Measurements from ENCODE around the gene SERINC4. TPM values are rescaled to one million over a fixed set of nuclear protein-coding genes. Genes with fewer than 3 reads are reported as not detected.
A peak's percentile ranks its signal among the peaks of the same experiment; 100 is the strongest.

The SERINC4 gene
- total and polyA plus RNA-seq, 9 of the 15 experiments (the other 6 are each of a cell fraction or from before 2014, with no cell fraction given): 0.14 to 0.86 (median 0.18) TPM; not detected in 2

DNA sequence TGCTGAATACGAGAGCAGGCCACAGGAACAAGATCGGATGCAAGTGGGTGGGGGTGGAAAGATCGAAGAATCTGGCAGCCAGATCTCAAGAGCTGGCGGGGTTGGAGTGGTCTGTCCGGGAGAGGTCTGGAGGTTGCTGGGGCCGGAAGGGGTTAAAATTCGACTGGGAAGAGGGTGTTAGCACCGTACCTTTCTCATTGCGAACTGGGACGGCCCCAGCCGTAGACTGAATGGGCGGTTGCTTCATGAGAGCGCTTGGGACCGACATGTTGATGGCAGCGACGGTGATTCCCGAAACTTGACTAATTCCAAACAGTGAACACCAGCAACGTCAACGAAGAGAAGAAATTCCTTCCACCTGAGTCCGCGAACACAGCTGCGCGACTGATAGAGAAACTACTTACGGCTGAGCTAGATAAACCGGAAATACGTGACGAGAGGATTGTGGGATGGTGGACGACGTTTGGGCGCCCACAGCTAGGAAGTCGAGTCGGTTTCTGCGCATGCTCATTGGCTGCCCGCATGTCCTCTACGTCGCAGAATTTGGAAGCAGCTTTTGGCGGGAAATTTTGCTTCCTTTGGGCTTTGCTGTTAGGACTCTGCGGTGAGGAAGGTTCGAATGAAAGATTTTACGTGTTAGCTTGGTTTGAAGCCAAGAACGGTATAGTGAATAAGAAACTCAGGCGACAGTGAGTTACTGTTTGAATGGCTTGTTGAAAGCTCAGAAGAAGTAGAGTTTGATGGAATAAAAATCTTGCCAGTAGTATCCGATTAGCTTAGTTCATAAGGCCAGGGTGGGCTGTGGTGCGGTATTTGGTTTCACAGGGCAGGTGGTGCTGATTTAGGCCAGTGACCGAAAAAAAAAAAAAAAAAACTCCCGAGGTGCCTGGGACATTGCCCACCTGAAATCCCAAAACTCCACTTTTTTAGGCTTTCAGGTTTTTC is 24.6 kb upstream of the SERINC4 start, which contains the start of gene MFAP1 (continued):
- TF ChIP-seq, protein P1, sequence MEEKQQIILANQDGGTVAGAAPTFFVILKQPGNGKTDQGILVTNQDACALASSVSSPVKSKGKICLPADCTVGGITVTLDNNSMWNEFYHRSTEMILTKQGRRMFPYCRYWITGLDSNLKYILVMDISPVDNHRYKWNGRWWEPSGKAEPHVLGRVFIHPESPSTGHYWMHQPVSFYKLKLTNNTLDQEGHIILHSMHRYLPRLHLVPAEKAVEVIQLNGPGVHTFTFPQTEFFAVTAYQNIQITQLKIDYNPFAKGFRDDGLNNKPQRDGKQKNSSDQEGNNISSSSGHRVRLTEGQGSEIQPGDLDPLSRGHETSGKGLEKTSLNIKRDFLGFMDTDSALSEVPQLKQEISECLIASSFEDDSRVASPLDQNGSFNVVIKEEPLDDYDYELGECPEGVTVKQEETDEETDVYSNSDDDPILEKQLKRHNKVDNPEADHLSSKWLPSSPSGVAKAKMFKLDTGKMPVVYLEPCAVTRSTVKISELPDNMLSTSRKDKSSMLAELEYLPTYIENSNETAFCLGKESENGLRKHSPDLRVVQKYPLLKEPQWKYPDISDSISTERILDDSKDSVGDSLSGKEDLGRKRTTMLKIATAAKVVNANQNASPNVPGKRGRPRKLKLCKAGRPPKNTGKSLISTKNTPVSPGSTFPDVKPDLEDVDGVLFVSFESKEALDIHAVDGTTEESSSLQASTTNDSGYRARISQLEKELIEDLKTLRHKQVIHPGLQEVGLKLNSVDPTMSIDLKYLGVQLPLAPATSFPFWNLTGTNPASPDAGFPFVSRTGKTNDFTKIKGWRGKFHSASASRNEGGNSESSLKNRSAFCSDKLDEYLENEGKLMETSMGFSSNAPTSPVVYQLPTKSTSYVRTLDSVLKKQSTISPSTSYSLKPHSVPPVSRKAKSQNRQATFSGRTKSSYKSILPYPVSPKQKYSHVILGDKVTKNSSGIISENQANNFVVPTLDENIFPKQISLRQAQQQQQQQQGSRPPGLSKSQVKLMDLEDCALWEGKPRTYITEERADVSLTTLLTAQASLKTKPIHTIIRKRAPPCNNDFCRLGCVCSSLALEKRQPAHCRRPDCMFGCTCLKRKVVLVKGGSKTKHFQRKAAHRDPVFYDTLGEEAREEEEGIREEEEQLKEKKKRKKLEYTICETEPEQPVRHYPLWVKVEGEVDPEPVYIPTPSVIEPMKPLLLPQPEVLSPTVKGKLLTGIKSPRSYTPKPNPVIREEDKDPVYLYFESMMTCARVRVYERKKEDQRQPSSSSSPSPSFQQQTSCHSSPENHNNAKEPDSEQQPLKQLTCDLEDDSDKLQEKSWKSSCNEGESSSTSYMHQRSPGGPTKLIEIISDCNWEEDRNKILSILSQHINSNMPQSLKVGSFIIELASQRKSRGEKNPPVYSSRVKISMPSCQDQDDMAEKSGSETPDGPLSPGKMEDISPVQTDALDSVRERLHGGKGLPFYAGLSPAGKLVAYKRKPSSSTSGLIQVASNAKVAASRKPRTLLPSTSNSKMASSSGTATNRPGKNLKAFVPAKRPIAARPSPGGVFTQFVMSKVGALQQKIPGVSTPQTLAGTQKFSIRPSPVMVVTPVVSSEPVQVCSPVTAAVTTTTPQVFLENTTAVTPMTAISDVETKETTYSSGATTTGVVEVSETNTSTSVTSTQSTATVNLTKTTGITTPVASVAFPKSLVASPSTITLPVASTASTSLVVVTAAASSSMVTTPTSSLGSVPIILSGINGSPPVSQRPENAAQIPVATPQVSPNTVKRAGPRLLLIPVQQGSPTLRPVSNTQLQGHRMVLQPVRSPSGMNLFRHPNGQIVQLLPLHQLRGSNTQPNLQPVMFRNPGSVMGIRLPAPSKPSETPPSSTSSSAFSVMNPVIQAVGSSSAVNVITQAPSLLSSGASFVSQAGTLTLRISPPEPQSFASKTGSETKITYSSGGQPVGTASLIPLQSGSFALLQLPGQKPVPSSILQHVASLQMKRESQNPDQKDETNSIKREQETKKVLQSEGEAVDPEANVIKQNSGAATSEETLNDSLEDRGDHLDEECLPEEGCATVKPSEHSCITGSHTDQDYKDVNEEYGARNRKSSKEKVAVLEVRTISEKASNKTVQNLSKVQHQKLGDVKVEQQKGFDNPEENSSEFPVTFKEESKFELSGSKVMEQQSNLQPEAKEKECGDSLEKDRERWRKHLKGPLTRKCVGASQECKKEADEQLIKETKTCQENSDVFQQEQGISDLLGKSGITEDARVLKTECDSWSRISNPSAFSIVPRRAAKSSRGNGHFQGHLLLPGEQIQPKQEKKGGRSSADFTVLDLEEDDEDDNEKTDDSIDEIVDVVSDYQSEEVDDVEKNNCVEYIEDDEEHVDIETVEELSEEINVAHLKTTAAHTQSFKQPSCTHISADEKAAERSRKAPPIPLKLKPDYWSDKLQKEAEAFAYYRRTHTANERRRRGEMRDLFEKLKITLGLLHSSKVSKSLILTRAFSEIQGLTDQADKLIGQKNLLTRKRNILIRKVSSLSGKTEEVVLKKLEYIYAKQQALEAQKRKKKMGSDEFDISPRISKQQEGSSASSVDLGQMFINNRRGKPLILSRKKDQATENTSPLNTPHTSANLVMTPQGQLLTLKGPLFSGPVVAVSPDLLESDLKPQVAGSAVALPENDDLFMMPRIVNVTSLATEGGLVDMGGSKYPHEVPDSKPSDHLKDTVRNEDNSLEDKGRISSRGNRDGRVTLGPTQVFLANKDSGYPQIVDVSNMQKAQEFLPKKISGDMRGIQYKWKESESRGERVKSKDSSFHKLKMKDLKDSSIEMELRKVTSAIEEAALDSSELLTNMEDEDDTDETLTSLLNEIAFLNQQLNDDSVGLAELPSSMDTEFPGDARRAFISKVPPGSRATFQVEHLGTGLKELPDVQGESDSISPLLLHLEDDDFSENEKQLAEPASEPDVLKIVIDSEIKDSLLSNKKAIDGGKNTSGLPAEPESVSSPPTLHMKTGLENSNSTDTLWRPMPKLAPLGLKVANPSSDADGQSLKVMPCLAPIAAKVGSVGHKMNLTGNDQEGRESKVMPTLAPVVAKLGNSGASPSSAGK (IDR thresholded peaks at IDR 0.05): peak; percentile 99
- TF ChIP-seq KDM2B (CRISPR knock-in tag; IDR thresholded peaks at IDR 0.05) (no peak), SAFB (IDR thresholded peaks at IDR 0.05; ENCODE audit: borderline replicate concordance, low read depth, low read length) (no peak), KLF16 (IDR thresholded peaks at IDR 0.05) (no peak), SIRT6 (IDR thresholded peaks at IDR 0.05; ENCODE audit: low read depth, low read length) (no peak), CBFB (CRISPR knock-in tag; IDR thresholded peaks at IDR 0.05) (no peak)
- TF ChIP-seq, protein P2, sequence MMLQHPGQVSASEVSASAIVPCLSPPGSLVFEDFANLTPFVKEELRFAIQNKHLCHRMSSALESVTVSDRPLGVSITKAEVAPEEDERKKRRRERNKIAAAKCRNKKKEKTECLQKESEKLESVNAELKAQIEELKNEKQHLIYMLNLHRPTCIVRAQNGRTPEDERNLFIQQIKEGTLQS (IDR thresholded peaks at IDR 0.05): no peak
- TF ChIP-seq, protein P2 (CRISPR knock-in tag; conservative IDR thresholded peaks at IDR 0.05): peak; percentile 67; the same call in 1 of the 2 replicates
- TF ChIP-seq, protein P3, sequence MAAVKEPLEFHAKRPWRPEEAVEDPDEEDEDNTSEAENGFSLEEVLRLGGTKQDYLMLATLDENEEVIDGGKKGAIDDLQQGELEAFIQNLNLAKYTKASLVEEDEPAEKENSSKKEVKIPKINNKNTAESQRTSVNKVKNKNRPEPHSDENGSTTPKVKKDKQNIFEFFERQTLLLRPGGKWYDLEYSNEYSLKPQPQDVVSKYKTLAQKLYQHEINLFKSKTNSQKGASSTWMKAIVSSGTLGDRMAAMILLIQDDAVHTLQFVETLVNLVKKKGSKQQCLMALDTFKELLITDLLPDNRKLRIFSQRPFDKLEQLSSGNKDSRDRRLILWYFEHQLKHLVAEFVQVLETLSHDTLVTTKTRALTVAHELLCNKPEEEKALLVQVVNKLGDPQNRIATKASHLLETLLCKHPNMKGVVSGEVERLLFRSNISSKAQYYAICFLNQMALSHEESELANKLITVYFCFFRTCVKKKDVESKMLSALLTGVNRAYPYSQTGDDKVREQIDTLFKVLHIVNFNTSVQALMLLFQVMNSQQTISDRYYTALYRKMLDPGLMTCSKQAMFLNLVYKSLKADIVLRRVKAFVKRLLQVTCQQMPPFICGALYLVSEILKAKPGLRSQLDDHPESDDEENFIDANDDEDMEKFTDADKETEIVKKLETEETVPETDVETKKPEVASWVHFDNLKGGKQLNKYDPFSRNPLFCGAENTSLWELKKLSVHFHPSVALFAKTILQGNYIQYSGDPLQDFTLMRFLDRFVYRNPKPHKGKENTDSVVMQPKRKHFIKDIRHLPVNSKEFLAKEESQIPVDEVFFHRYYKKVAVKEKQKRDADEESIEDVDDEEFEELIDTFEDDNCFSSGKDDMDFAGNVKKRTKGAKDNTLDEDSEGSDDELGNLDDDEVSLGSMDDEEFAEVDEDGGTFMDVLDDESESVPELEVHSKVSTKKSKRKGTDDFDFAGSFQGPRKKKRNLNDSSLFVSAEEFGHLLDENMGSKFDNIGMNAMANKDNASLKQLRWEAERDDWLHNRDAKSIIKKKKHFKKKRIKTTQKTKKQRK (IDR thresholded peaks at IDR 0.05; ENCODE audit: borderline replicate concordance, low read depth, low read length): no peak
